ENCODE measurements around the gene TECPR2.

The TECPR2 gene

DNA sequence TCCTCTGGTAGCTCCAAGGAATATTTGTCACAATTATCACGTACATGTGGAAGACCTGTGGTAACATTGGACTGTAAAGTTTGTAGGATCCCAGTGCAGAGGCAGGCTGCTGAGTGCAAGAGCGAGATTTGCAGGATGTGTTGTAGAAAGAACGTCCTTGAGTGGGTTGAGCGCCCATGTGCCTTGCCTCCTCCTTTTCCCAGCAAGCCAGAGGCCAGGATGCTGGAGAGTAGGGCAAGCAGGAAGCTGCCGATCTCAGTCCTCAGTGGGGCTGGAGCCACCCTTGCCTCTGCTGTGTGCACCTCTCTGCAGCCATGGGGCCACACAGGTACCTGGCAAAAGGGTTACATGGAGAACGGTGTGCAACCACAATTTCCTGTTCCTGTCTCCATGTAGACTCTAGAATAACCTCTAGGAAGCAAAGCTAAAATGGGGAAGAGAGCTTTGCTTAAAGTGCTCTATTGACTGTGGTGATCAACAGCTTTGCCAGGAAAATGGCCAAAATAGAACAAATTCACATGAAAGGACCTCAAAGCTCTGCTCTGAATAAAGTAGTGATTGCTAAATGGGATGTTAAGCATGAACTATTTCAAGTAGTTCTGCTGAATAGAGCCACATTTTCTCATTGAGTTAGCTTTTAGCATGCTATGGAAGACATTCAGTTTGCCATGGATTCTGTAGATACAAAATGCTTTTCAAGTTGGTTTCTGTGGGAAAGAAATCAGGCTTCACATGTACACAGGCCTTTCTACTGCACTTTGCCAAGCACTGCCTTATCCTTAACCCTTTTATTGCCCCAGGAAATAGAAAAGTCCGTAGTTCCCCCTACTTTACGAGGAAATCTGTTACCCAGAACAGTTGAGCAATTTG, 109.4 kb downstream of the TECPR2 start:
- DNase-seq (ENCODE audit: low spot score): no peak

DNA sequence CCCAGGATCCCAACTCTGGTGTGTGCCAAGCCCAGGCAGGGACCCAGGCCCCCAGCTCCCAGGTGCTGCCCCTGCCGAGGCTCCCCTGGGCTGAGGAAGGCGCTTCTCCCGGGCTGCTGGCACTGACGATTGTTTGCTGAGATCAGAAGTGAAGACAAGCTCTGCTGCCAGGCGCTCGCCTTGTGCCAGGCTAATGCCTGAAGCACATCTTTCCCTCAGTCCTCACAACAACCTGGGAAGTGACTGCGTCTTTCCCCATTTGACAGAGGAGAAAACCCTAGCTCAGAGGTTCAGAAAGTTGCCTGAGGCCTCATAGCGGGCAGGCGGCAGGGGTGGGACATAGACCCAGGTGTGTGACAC, 110.0 kb downstream of the TECPR2 start:
- no peak for DNase-seq (ENCODE audit: low spot score)

DNA sequence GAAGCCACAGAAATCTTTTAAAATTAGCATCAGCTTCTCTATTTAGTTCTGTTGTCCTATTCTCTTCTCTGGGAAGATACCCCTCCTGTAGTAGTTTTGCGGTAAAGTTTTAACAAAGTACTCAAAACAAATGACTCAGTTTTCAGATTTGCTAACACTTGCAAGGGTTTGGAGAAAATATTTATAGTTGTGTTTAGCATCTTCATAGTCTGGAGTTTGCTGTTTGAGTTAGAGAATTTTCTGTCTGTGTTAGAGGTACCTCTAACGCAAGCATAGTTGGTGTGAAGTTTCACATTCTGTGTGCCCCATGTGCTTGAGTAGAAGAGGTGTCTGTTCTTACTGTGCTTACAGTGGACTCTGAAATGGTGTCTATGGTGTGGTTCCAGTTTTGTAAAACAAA, 110.8 kb downstream of the TECPR2 start:
- no peak for DNase-seq (ENCODE audit: low spot score)

DNA sequence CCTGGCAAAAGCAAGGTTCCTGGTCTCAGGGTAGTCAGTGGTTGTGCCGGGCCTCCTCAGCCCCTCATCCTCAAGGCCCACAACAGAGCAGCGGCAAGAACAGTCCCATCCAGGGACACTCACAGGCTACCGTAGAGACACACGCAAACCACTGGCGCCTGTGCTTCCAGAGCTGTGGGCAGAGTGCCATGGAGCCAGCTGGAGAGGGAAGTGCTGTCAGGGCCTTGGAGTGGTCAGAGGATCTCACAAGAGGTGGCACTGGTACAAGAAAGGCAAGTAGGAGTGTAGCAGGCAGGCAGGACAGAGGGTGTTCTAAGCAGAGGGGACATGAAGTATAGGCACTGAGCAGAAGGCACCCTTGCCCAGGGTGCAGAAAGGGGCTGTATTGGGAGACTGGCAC, 112.2 kb downstream of the TECPR2 start:
- no peak for DNase-seq (ENCODE audit: low spot score)

DNA sequence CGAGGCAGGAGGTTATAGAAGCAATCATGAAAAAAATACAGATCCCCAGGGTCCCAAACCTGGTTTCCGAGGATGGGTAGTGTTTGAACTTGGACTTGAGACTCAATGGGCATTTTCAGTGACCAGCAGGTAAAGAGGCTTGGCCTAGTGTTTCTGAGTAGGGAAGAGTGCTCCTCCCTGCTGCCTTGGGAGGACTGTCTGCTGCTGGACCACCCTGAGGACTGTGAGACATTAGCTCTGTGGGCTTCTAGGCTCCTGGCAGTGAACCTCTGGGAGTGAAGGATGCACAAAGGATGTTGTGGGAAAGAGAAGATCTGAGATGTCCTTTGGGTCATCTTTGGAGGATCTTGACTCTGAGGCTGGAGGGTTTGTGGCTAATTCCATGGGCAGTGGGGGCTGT, 116.4 kb downstream of the TECPR2 start:
- no peak for DNase-seq (ENCODE audit: low spot score)

DNA sequence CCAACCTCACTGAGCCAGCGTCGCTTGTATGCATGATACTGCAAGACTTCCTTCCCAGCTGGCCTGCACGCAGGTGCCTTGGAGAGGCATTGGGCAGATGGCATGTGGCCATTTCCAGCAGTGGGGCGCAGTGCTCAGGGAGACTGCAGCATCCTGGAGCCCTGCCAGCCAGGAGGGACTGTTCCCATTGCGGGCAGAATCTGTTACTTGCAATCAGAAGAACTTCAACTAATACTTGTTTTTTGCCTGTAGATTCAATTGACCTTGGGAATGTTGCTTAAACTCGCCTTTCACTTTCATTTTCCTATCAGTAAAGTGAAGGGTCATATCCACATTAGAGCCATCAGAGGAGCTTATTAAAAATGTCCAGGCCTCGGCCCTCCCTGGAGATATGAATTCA, 117.0 kb downstream of the TECPR2 start:
- DNase-seq (ENCODE audit: low spot score): no peak

DNA sequence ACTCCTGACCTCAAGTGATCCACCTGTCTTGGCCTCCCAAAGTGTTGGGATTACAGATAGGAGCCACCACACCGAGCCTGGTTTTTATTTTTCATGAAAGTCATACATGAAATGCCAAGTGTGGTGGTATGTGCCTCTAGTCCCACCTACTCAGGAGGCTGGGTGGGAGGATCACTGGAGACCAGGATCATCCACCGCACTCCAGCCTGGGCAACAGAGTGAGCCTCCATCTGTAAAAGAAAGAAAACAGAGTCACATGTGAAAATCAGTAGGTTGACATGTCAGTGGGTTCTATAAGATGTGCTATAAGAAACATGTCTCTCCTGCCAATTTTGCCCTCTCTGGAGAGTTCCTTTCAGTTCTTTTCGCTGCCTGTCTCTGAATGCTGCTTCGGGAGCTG, 118.6 kb downstream of the TECPR2 start:
- DNase-seq (ENCODE audit: low spot score): no peak

DNA sequence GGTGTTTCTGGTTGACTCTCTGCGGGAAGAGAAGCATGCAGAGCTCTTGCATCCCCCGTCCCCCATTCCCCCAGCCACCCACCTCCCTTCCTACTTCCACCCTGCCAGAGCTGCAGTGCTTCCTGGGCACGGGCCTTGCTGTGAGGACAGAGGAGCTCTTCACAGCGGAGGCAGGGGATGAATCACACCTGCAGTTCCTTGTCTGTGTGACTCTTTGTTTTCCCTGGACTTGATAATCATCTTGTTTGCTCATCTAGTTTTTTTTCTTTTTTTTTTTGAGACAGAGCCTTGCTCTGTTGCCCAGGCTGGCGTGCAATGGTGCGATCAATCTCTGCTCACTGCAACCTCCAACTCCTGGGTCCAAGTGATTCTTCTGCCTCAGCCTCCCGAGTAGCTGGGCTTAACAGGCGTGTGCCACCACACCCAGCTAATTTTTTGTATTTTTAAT, 119.1 kb downstream of the TECPR2 start:
- no peak for DNase-seq (ENCODE audit: low spot score)

DNA sequence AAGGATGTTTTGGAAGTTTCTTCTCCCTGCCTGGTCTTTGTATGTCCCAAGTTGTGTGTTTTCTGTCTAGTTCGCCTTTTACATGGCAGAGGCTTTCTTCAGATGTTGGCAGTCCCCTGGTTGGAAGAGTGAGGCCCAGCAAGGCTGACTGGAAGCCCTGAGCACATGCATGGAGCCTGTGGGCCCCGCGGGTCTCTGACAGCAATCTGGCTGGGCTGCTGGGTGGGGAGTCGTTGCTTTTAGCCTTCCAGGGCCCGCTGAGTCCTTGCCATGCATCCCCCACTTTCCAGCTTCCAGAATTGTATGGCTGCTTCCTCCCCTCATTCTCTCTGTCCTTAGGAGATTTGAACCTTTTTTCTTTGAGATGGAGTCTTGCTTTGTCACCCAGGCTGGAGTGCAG, 121.6 kb downstream of the TECPR2 start:
- no peak for DNase-seq (ENCODE audit: low spot score)

DNA sequence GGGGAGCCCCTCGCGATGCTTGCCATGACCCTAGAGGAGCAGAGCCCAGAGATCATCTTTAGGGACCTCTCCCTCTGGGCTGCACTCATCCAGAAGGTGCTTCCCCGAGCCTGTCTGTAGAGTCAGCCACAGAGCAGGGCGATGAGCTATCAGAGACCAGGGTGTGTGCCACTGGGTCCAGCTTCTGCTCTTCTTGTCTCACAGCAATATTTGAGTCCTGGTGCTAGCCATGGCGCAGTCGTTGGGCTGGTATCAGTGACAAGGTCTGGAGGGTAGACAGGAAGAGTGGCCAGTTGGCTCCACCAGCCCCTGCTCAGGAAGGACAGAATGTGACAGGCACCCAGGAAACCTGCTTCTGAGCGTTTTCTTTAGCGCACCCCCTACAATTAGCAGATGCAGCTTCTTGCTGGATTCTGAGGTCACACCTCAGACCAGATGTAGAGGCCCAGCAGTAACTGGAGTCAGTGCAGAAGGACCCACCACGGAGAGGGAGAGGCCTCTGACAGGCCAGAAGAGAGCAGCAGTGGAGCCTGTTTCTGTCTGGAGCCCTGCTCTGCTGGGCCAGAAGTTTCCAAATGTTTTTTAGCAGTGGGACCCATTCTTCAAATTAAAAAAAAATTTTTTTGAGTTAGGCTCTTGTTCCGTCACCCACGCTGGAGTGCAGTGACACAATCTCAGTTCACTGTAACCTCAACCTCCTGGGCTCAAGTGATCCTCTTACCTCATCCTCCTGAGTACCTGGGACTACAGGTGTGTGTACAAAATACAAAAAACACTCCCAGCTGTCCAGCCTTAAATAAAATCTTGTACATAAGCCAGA, 123.2 kb downstream of the TECPR2 start:
- no peak for DNase-seq (ENCODE audit: low spot score)

DNA sequence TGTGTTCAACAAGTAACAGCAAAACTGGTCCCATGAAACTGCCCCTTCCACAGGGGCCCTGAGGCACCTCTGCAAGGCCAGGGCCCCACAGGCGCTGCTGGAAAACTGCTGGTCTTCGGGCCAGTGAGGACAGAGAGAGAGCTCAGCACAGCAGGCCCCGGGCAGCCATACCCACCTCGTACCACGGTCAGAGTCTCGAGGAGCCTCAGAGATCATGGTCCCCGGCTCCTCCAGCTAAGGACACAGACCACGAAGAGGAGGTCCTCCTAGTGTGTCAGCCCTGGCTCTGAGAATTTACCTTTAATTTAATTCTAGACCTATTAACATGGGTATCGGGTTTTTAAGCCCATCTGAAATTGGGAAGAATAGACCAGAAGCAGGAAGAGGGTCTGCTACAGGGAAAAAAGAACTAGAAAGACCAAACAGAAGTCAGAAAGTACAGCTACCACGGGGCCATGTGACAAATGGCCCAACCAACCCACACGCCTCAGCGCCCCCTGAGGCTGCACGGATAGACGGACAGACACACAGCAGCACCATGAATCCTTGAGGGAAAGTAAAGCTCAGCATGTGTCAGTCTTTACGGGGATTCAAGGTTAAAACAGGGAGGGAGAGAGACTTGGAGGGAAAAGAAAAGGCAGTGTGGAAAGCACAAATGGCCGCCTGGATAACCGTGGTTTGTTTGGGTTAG, 123.9 kb downstream of the TECPR2 start:
- no peak for DNase-seq (ENCODE audit: low spot score)

DNA sequence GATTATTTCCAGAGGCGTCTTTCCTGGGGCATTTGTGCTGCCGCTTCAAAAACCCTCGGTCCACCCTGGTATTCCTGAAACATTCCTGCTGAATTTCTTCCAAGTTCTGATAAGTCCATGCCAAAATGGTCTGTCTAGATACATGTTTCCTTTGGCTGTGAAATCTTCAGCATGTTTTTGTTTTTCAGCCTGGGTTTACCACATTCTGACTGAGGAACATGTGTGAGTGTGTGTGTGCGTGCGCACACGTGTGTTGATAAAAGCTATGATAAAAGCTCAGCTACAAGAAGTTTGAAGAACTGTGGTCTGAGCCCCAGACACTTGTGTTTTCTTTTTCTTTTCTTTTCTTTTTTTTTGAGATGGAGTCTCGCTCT, 124.5 kb downstream of the TECPR2 start:
- DNase-seq (ENCODE audit: low spot score): no peak

DNA sequence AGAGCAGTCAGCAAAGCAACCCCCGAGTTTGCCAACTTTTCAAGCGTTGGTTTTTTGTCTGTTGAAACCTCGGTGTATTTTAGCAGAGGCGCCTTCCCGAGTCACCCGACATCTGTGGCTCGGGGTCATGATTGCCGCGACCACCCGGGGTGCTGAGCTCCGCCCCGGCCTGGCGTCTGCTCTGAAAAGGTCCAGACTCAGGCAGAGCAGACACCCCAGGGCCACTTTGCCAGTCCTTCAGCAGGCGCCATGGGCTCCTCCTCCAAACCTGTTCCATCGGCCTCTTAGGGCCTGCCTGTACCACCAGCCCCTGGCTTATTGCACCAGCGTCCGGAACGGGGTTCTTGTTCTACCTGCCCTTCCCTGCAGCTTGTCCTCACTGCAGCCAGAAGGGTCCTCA, 127.7 kb downstream of the TECPR2 start:
- no peak for DNase-seq (ENCODE audit: low spot score)

DNA sequence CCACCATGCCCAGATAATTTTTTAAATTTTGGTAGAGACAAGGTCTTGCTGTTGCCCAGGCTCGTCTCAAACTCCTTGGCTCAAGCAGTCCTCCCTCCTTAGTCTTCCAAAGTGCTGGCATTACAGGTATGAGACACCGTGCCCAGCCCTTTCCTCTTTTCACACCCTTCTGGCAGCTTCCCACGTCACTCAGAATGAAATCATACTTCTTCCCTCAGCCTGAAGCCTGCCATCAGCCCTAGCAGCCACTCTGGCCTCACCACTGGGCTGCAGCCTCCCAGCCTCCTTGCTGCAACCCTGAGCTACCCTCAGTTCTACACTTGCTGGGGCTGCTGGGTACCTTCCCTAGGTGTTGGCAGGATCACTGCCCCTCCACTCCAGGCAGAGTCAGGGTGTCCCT, 128.6 kb downstream of the TECPR2 start:
- DNase-seq (ENCODE audit: low spot score): no peak

DNA sequence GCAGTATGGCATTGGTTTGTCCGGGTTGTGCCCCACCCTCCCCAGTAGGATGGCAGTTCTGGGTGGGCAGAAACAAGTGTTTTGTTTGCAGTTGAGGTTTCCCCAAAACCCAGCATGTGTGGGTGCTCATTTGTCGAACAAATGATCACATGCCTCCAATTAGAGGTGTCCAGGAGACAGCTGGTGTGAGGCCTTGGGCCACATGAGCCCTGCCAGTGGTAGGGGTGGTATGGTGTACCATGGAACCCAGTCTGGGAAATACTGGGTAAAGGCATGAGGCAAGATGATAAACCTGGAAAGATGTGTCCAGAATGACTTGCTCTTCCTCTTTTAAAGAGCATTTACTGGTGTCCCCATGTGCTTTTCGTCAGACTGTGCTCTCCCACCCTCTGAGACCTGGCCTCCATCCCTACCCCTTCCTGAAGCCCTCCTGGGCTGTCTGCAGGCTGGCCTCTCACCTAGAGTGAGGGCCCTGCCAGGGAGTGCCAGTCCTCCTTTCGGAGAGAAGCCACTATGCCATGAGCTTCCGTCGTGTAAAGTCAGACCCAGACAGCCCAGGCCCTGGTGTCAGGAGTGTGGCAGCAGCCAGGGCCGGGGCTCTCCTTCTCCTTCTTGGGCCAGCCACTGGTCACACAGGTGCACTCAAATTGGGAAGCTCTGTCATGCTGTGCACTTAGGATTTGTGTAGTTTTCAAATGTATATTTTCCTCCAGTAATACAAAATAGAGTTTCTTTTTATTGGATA, 129.2 kb downstream of the TECPR2 start:
- DNase-seq (ENCODE audit: low spot score): no peak

DNA sequence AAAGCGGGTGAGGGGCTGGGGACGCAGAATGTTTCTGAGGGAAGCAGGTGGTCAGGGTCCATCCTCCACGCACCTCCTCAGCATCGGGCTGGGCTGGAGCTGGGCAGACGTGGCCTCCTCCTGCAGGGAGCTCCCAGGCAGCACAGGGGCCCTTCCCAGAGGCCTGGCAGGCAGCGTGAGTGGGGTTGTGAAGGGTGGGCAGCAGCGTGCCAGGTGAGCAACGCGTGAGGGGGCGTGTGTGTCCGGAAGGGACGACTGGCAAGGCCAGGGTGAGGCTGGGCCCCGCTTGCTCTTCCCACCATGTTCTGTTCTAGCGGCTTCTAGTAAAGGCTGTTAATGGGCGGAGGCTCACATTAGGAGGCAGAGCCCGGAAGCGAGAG, 129.8 kb downstream of the TECPR2 start:
- no peak for DNase-seq (ENCODE audit: low spot score)

DNA sequence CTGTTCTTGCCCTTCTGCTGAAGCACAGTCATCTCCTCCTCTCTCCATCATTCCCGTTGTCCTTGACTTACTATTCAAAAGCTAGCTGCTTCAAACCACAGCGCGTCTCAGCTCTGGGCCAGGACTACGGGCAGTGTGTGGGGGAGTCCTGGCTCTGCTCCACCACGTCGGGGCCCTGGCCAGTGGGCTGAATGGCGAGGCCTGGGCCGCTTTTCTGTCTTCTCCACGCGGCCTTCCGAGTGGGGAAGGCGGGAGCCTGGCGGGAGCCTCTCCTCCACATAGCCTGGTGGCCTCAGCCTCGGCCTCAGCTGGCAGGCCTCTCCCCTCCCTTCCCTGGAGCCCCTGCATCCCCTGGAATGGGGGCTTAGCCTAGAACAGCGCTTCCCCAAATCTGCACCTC, 130.4 kb downstream of the TECPR2 start:
- no peak for DNase-seq (ENCODE audit: low spot score)

DNA sequence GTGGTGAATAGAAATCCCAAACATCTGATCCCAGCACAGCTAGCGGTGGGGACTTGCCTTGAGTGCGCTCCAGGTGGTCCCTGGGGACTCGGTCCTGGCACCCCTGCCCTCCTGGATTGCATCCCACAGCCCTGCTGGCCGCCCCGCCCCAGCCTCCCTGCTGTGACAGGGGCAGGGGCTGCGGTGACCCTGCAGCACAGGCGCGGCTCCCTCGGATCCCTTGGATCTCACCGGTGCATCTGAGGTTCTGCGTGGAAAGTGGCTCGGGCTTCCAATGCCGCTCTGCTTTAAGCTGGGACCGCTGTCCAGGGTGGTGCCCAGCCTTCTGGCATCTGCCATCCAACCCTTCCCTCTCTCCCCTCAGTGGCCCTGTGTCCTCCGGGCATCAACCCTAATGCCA, 130.8 kb downstream of the TECPR2 start:
- no peak for DNase-seq (ENCODE audit: low spot score)

DNA sequence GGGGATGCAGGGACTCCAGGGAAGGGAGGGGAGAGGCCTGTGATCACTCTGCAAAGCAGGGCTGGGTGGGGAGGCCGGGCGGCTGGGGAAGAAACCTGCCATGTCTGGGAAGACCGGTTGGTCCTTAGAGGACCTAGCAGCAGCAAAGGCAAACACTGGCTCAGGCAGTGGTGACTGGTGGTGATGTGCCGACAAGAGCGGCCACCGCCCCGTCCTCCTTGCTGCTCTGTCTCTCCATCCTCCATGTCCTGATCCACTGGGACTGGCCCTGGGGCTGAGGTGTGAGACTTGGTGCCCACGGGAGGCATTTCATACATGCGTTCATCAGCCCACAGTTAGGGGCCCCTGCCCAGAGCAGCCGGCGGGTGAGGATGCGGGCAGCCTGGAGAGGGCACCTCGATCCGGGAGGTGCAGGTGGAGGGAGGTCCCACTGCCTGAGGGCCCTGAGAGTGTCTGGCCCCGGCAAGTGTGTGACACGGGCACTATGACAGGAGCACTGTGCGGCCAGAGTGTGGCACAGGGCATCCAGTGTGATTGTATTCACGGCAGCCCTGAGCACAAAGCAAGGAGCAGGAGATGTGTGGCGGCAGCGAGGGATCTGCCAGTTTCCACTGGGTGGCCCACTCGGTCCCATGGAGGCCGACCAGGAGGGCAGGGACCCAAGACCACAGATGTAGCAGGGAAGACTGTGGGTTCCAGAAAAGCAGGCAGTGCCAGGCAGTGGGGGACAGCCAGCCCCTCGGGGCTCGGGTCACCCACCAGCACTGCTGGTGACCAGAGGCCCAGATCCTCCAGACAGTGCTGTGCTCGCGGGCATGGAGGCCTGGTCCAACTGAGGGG, 133.0 kb downstream of the TECPR2 start:
- DNase-seq (ENCODE audit: low spot score): no peak

DNA sequence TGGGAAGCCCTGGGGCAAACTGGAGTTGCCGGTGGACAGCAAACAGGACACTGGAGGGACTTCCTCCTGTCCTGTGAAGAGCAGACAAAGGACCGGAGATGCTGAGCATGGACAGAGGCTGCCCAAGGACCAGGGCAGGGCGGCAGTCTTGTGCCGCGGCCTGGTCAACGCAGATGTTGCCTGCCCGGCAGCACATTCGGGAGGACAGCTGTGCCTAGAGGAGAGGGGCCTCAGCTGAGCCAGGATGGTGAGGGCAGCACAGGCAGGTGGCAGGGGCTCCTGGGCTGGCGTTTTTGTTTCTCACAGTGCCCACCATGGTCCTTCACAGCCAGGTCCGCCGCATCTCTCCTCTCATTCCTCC, 133.6 kb downstream of the TECPR2 start:
- no peak for DNase-seq (ENCODE audit: low spot score)

DNA sequence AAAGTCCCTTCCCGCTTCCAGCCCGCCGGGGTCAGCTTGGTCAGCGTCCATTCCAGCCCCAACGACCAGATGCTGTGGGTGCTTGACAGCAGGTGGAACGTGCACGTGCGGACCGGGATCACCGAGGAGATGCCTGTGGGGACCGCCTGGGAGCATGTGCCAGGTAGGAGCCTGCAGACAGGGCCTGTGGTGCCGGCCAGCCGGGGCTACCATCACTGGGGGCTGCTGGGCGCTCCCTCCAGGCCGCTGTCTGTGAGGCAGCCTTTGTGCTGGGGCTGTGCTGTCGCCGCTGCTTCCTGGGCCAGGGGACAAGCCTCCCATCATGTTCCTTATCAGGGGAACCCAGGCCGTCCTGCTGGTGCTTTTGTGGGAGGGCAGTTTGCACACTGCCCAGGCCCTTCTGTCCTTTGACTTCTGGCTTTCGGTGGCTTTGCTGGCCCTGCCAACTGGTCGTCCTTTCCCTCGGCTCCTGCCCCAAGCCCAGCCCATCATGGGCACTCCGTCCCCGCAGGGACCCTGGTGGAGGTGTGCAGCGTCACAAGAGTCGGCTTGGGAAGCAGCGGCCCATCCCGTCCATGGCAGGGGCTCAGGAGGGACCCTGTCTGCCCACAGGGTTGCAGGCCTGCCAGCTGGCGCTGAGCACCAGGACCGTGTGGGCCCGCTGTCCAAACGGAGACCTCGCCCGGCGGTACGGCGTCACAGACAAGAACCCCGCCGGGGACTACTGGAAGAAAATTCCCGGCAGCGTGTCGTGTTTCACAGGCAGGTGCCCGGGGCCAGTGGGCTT, 134.4 kb downstream of the TECPR2 start:
- DNase-seq (ENCODE audit: low spot score): no peak
